Measurements from ENCODE around the gene DOK7. TPM values are rescaled to one million over a fixed set of nuclear protein-coding genes. Genes with fewer than 3 reads are reported as not detected.

Gene DOK7
- total RNA-seq, 2 donors from 2014 or later, result 8.2 to 16.4 TPM

GRCh38 chr4:3469386-3470243 lies 6.5 kb downstream of the DOK7 start:
- Histone ChIP-seq H3K4me3 (no peak overlapping the region), H3K27ac (no peak overlapping the region), H3K4me1 (replicated peaks) (no peaks in the 10 kb centered on the region), H3K27me3 (replicated peaks; ENCODE audit: insufficient read depth) (peaks cover 4% of the 10 kb centered on the region), H3K36me3 (no peaks in the 10 kb centered on the region), H3K9me3 (no peaks in the 10 kb centered on the region)
- DNase-seq (ENCODE audit: low spot score), result no peak
- TF ChIP-seq POLR2A (IDR thresholded peaks at IDR 0.05) (no peak), POLR2AphosphoS5 (IDR thresholded peaks at IDR 0.05) (no peak), CTCF (IDR thresholded peaks at IDR 0.05) (no peak)
- intact Hi-C loops (cut with DNase I), result no loop called here
- WGBS, result 78% methylated on average over 26 of the region's 31 CpGs

GRCh38 chr4:3470244-3471097 lies 7.4 kb downstream of the DOK7 start:
- H3K36me3 ChIP-seq, result no peaks in the 10 kb centered on the region
- intact Hi-C loops (cut with DNase I), result no loop called here
- no peak overlapping the region for H3K27ac ChIP-seq
- H3K4me1 ChIP-seq (replicated peaks), result no peaks in the 10 kb centered on the region
- H3K4me3 ChIP-seq, result no peak overlapping the region
- H3K27me3 ChIP-seq (replicated peaks; ENCODE audit: insufficient read depth), result peaks cover 4% of the 10 kb centered on the region
- no peak for DNase-seq (ENCODE audit: low spot score)
- no peak for TF ChIP-seq POLR2A (IDR thresholded peaks at IDR 0.05)
- TF ChIP-seq POLR2AphosphoS5 (IDR thresholded peaks at IDR 0.05), result peak; percentile 29
- no peak for TF ChIP-seq CTCF (IDR thresholded peaks at IDR 0.05)
- H3K9me3 ChIP-seq, result no peaks in the 10 kb centered on the region
- WGBS, result 53% methylated on average over 25 of the region's 25 CpGs

- no peak for DNase-seq (ENCODE audit: low spot score)
- Histone ChIP-seq H3K27ac (no peak overlapping the region), H3K9me3 (no peaks in the 10 kb centered on the region), H3K4me1 (replicated peaks) (no peaks in the 10 kb centered on the region), H3K27me3 (replicated peaks; ENCODE audit: insufficient read depth) (peaks cover 4% of the 10 kb centered on the region), H3K4me3 (no peak overlapping the region), H3K36me3 (no peaks in the 10 kb centered on the region)
- 95% methylated on average over 22 of the region's 23 CpGs for WGBS
- intact Hi-C loops (cut with DNase I), result no loop called here
- TF ChIP-seq POLR2A (IDR thresholded peaks at IDR 0.05) (no peak), POLR2AphosphoS5 (IDR thresholded peaks at IDR 0.05) (no peak), CTCF (IDR thresholded peaks at IDR 0.05) (no peak)
These were observed 8.1 kb downstream of the DOK7 start for GRCh38 chr4:3471098-3471760.

GRCh38 chr4:3471886-3472285 lies 8.8 kb downstream of the DOK7 start:
- H3K4me1 ChIP-seq (replicated peaks), result no peaks in the 10 kb centered on the region
- no peak for DNase-seq (ENCODE audit: low spot score)
- TF ChIP-seq CTCF (IDR thresholded peaks at IDR 0.05) (no peak), POLR2A (IDR thresholded peaks at IDR 0.05) (no peak), POLR2AphosphoS5 (IDR thresholded peaks at IDR 0.05) (no peak)
- H3K9me3 ChIP-seq, result no peaks in the 10 kb centered on the region
- intact Hi-C loops (cut with DNase I), result no loop called here
- H3K36me3 ChIP-seq, result no peaks in the 10 kb centered on the region
- no peak overlapping the region for H3K27ac ChIP-seq
- no peak overlapping the region for H3K4me3 ChIP-seq
- 90% methylated on average over 15 of the region's 15 CpGs for WGBS
- peaks cover 4% of the 10 kb centered on the region for H3K27me3 ChIP-seq (replicated peaks; ENCODE audit: insufficient read depth)
